ENCODE results near the gene ABHD15.

GRCh38 chr17:29612404-29613280, 45.8 kb upstream of the ABHD15 start:
- TF ChIP-seq, protein P1, sequence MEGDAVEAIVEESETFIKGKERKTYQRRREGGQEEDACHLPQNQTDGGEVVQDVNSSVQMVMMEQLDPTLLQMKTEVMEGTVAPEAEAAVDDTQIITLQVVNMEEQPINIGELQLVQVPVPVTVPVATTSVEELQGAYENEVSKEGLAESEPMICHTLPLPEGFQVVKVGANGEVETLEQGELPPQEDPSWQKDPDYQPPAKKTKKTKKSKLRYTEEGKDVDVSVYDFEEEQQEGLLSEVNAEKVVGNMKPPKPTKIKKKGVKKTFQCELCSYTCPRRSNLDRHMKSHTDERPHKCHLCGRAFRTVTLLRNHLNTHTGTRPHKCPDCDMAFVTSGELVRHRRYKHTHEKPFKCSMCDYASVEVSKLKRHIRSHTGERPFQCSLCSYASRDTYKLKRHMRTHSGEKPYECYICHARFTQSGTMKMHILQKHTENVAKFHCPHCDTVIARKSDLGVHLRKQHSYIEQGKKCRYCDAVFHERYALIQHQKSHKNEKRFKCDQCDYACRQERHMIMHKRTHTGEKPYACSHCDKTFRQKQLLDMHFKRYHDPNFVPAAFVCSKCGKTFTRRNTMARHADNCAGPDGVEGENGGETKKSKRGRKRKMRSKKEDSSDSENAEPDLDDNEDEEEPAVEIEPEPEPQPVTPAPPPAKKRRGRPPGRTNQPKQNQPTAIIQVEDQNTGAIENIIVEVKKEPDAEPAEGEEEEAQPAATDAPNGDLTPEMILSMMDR (IDR thresholded peaks at IDR 0.05): no peak
- TF ChIP-seq POLR2A (IDR thresholded peaks at IDR 0.05): no peak

All from right lobe of liver (tissue), 4 donors.